Activated CD4-positive, CD25-positive, alpha-beta regulatory T cell treated with anti-CD3 and anti-CD28 coated beads, Interleukin-2, amount 50 U/mL, for 24 hours (primary cell): ENCODE results near the gene TACR2.
A peak's percentile ranks its signal among the peaks of the same experiment; 100 is the strongest.

Experiments used
- ATAC-seq, 2 donors: fragments of 150-1000 bp; cut with Tn5 transposase; one replicate each; pipeline ENCODE4 v1.10.0; 2021; ENCODE audit warnings: mild to moderate bottlenecking in 1 of 2, moderate library complexity in 1 of 2

The TACR2 gene

GRCh38 chr10:69416695-69417094, at the start of gene TACR2:
TSS of gene TACR2 (minus strand) at chr10:69416918. CDS start at chr10:69416323, 595 bp downstream.
- no peak for ATAC-seq

DNA sequence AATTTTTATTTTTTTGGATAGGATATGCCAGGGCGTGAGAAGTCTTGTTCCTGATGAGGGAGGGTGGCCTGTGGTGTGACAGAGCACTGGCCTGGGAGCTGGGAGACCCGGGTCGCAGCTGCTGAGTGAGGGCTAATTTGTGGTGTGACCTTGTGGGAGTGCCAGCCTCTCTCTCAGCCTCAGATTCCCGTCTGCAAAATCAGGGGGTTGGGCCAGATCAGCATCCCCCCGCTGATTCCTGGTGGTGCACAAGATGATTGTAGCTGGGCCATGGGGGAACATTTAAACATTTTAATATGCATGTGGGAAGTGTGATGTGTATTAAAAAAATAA, 49.4 kb upstream of the TACR2 start:
- no peak for ATAC-seq

DNA sequence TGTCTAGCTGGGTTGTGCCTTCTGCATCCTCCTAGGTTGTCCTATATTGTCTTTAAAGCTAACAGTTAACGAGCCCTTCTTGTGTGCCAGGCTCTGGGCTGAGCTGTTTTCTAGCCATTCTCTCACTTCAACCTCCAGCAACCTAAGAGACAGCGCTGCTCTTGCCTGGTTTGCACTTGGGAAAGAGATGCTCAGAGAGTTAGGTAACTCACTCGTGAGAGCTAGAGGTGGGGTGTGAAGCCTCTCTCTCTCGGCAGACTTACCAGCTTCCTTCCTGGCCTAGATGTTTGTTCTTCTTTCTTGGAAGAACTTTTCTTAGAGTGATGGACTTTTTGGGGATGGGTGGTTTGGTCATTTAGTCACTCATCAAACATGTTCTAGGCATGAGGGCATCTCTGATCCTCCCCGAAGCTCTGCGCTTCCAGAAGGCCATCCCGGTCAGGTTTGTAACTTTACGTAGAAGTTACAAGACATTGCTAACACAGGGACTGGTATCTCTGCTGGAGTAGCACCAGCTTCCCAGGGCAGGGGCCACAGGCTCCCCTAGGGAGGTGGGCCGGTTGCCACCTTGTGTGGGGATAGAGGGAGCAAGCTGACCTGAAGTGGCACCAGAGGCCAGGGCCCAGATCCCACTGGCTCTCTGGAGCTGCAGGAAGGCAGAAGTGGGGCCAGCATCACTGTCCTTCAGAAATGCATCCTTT, 48.9 kb upstream of the TACR2 start:
- no peak for ATAC-seq

- no peak for ATAC-seq
Measured at GRCh38 chr10:69464801-69465401, 48.2 kb upstream of the TACR2 start.

DNA sequence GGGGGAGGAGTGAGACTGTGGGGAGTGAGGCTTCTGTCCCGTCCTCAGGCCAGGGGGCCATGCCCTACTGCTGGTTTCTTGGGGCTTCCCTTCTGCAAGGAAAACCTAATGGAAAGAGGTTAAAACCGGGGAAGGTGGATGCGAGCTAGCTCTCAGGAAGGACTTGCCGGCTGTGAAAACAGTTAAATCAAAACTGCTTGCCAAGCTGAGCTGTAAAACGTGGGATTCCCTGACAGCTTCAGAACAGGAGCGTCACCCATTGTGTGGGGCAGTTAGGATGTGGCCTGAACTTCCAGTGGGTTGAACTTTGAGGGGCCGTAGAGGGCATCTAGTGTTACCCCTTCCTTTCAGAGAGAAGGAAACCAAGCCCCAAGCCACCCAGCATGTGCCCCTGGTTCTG, 47.7 kb upstream of the TACR2 start:
- ATAC-seq = peak in 1 of 2 donors; percentile 13

GRCh38 chr10:69463886-69464285, 47.2 kb upstream of the TACR2 start:
- no peak for ATAC-seq

- no peak for ATAC-seq
Measured at GRCh38 chr10:69461243-69462025, 44.7 kb upstream of the TACR2 start.

DNA sequence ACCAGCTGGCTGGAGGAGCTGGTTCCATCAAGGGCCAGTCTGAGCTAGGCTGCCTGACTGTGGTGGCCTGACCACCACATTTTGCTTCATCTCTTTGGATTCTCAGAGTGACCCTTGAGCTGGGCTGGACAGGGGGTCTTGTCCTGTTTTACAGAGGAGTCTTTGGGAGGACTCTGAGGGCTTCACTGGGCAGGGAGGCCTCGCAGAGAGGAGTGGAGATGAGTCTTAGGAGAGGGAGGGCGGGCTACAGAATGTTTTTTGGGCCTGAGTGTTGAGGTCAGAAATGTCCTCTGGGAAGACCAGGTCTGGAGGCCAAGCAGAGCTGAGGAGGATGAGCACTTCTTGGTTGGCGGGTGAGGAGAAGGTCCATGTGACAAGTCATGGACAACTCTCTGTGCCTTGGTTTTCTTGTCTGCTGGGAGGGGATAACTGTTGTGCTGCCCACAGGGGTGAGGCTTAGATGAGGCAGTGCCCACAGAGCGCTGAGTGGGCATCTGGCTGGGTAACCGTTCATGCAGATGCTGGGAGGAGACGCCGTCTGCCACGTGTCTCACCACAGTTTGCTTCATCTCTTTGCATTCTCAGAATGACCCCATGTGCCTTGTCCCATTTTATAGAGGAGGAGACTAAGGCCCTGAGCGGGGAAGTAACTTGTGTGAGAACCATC, 44.0 kb upstream of the TACR2 start:
- ATAC-seq = no peak

DNA sequence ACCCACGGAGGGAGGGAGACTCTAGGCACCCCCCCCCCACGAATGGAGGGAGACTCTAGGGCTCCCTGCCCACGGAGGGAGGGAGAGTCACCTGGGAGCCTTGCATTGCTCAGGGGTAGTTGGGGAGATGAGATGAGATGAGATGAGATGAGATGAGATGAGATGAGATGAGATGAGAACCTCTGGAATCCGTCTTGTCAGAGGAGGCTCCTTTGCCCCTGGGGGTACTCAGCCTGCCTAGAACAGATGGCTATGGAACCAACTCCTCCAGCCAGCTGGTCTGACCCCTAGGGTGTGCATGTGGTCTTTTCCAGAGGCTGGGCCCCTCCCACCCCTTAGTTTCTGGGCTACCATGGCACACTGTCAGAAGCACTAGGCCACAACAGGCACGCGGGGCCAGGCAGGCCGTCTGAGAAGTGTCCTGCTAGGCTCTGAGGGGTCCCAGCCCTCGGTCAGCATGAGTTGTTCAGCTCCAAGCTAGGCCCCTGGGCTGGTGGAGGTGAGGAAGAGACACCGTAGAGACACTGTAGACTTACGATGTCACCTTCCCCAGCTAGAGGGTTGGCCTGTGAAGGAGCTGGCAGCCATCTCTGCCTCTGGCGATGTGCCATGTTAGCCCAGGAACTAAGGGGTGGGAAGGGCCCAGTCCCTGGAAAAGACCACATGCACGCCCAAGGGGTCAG, 43.3 kb upstream of the TACR2 start:
- ATAC-seq = no peak

- no peak for ATAC-seq
Measured at GRCh38 chr10:69459101-69459790, 42.5 kb upstream of the TACR2 start.

GRCh38 chr10:69458430-69459100, 41.8 kb upstream of the TACR2 start:
- ATAC-seq = no peak

DNA sequence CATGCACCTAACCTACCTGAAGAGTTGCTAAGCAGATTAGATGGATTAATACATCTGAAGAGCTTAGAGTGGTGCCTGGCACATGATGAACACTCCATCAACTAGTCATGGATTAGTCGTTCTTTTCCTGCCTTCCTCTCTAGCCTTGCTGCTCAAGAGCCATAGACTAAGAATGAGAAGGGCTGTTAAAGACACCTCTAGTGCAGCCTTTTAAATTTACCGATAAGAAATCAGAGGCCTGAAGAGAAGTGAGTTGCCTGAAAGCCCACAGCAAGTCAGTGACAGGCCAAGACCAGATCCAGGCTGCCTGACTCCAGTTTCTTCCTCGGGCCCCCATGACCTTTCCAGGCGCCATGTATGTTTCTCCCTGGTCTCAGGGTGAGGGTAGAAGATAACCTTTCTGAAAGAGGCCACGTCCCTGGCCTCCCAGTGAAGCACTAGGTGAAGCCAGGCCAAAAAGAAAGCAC, 41.1 kb upstream of the TACR2 start:
- no peak for ATAC-seq

GRCh38 chr10:69456880-69457693, 40.4 kb upstream of the TACR2 start:
- no peak for ATAC-seq

DNA sequence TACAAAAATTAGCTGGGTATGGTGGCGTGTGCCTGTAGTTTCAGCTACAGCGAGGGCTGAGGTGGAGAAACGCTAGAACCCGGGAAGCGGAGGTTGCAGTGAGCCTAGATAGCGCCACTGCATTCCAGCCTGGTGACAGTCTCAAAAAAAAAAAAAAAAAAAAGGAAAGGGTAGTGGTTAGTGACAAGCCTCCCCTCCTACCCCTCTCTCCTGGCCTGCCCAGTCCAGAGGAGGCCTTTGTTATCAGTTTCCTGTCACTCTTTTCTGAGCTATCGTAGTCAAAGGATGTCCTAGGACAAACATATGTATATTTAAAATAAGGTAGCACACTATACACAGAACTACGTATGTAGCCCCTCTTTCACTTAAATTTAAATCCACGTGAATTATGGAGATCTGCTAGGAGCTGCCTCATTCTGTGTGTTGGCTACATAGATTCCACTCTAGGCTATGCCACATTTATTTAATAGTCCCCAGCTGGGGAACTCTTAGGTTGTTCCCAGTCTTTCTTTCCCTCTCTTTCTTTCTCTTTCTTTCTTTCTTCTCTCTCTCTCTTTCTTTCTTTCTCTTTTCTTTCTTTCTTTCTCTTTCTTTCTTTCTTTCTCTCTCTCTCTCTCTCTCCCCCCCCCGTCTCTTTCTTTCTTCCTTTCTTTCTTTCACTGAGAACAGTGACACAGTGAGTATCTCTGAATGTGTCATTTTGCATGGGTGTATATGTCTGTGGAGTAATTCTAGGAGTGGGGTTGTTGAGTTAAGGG, 38.5 kb upstream of the TACR2 start:
- no peak for ATAC-seq

GRCh38 chr10:69453795-69454194, 37.1 kb upstream of the TACR2 start:
- no peak for ATAC-seq

- no peak for ATAC-seq
Measured at GRCh38 chr10:69452676-69453415, 36.1 kb upstream of the TACR2 start.

DNA sequence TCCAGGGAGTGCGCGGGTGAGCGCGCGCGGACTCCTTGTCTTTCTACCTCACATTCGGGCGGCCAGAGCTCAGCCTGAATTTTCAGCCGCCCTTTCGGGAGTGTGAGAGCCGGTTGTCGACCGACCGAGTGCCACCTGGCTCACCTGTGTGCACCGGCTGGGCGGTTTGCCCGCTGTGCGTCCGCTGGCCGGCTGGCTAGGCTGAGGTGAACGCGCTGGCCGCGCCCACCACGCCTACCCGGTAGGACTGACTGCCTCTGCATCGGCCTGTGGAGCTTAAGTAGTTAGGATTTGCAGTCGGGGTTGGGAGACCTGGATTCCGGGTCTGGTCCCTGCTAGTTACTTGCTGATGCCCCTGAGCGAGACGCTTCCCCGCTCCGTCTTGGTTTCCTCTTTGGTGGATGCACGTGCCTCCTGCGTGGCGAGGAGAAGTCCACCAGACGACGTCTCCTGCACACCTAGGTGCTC, 35.1 kb upstream of the TACR2 start:
- ATAC-seq = peak; percentile 7 to 18

- ATAC-seq = peak; percentile 95 to 97
Measured at GRCh38 chr10:69451209-69451783, 34.6 kb upstream of the TACR2 start, which contains the start of gene TSPAN15. TSS of gene TSPAN15 (plus strand) at chr10:69451465. CDS start at chr10:69451595, 130 bp downstream.
